ENCODE results near the gene PRSS12. TPM values are rescaled to one million over a fixed set of nuclear protein-coding genes. Genes with fewer than 3 reads are reported as not detected.
A peak's percentile ranks its signal among the peaks of the same experiment; 100 is the strongest.
"Not testable (repeated sequence)": the region's sequence is repeated elsewhere in the genome, so short reads cannot be mapped to it uniquely, and the experiment has no call there.

The PRSS12 gene
- total and polyA plus RNA-seq, 11 donors, result 0.01 to 0.14 (median 0.08) TPM; not detected in 8

- H3K9me3 ChIP-seq, result no peaks in the 10 kb centered on the region
- H3K4me1 ChIP-seq, result peaks cover 0 to 8% (median 0%) of the 10 kb centered on the region in 12 donors
- no peak overlapping the region for H3K4me3 ChIP-seq
- no peak for DNase-seq
- peaks cover 0 to 27% (median 9%) of the 10 kb centered on the region in 9 donors for H3K27me3 ChIP-seq
- no peak for ATAC-seq
- H3K27ac ChIP-seq, result no peak overlapping the region
- TF ChIP-seq CTCF (IDR thresholded peaks at IDR 0.05) (no peak), POLR2A (IDR thresholded peaks at IDR 0.05) (no peak)
- intact Hi-C loops (cut with DNase I), result no loop called here
- WGBS, 4 donors, result 64 to 78% (median 74%) methylated on average over 3 of the region's 3 CpGs
- no peaks in the 10 kb centered on the region for H3K36me3 ChIP-seq
Observed at GRCh38 chr4:118268780-118269179, 84.0 kb downstream of the PRSS12 start.

- peaks cover 0 to 25% (median 9%) of the 10 kb centered on the region in 9 donors for H3K27me3 ChIP-seq
- H3K36me3 ChIP-seq; ATAC-seq; H3K4me1 ChIP-seq; H3K27ac ChIP-seq; H3K9me3 ChIP-seq; intact Hi-C loops (cut with DNase I); DNase-seq; H3K4me3 ChIP-seq: not testable (repeated sequence)
- WGBS, 4 donors, result 78 to 82% (median 80%) methylated on average over 4 of the region's 4 CpGs
Observed at GRCh38 chr4:118266145-118266496, 86.7 kb downstream of the PRSS12 start.

GRCh38 chr4:118265312-118266144 is 87.3 kb downstream of the PRSS12 start:
- no peaks in the 10 kb centered on the region for H3K36me3 ChIP-seq
- intact Hi-C loops (cut with DNase I), result no loop called here
- peak overlapping the region; percentile 18 to 58 (median 50) for H3K4me3 ChIP-seq
- peaks cover 0 to 25% (median 9%) of the 10 kb centered on the region in 9 donors for H3K27me3 ChIP-seq
- WGBS, 4 donors, result 13 to 38% (median 24%) methylated on average over 19 to 64 of the region's 64 CpGs
- ATAC-seq, result no peak
- peaks cover 0 to 8% (median 0%) of the 10 kb centered on the region in 12 donors for H3K4me1 ChIP-seq
- no peaks in the 10 kb centered on the region for H3K9me3 ChIP-seq
- TF ChIP-seq CTCF (IDR thresholded peaks at IDR 0.05), result no peak
- TF ChIP-seq POLR2A (IDR thresholded peaks at IDR 0.05), result no peak
- DNase-seq, result peak in 1 of 5 donors; percentile 58
- H3K27ac ChIP-seq, result no peak overlapping the region

- Histone ChIP-seq H3K4me3 (no peak overlapping the region), H3K27ac (no peak overlapping the region), H3K4me1 (peaks cover 0 to 8% (median 0%) of the 10 kb centered on the region in 12 donors), H3K36me3 (no peaks in the 10 kb centered on the region), H3K9me3 (no peaks in the 10 kb centered on the region), H3K27me3 (peaks cover 0 to 25% (median 9%) of the 10 kb centered on the region in 9 donors)
- ATAC-seq (no peak), DNase-seq (no peak)
- intact Hi-C loops (cut with DNase I), result no loop called here
- TF ChIP-seq POLR2A (IDR thresholded peaks at IDR 0.05), result no peak
- no peak for TF ChIP-seq CTCF (IDR thresholded peaks at IDR 0.05)
- 95 to 97% (median 96%) methylated on average over 3 of the region's 3 CpGs for WGBS, 4 donors
Observed at GRCh38 chr4:118264096-118264495, 88.7 kb downstream of the PRSS12 start.
